HG02763 (cell line): ENCODE data around the gene SGF29.
"Not testable (repeated sequence)": the region's sequence is repeated elsewhere in the genome, so short reads cannot be mapped to it uniquely, and the experiment has no call there.

Experiments used
- ATAC-seq: cut with Tn5 transposase; IDR thresholded peaks from one replicate; pipeline ENCODE4 v1.9.1; 2021; ENCODE audit warnings: mild to moderate bottlenecking, moderate library complexity; ENCODE audit not compliant: unreplicated experiment

SGF29 gene

DNA sequence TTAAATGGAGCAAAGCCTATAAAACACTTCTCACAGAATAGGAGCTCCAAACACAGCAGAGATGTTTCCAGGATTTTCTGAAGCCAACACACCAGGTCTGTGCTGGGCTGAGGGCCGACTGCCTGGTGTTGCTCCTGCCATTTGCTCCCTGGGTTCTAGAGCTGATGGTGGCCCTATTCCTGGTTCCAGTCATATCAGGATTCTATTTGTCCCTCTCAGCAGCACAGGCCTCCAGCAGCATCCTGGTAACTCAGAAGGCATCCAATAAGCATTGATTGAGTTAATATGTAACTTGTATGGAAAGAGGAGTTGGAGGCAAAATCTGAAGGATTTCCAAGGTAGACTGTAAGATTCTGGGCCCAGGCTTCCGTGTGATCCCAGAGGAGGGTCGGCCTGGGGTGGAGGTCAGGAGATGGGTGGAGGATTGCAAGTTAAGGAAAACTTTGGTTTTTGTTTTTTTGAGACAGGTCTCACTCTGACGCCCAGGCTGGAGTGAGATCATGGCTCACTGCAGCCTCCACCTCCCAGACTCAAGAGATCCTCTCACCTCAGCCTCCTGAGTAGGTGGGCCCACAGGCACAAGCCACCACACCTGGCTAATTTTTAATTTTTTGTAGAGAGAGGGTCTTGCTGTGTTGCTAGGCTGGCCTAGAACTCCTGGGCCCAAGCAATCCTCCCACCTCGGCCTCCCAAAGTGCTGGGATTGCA lies 20.6 kb upstream of the SGF29 start:
- ATAC-seq = no peak

DNA sequence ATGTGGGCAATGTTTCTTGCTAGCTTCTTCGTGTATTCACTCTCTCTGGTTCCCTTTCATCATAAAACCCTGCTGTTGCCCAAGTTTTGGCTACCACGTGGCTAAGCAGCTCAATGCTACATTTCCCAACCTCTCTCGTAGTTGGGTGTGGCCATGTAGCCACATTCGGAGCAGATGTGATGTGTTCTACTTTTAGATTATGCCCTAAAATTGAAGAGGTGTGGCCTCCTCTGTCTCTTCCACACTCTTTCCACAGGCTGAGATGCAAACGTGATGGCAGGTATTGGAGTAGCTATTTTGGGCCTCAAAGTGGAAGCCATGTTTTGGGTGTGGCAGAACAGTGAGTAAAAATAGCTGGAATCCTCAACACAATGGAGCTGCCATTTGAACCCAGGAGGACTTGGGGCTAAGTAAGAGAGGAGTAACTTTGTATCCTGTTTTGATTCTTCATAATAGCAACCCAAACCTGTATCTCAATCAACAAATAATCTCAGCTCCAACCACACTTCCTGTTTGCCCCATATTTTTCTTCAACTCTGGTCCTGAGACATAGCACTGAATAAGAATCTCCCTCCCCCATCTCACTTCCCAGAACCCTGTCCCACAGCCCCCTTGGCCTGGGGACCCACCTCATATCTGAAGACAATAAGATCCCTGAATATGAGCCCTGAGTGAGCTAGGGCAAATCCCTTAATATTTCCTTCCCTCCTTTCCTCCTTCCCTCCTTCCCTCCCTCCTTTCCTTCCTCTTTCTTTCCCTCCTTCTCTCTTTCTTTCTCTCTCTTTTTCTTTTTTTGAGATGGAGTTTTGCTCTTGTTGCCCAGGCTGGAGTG lies 19.0 kb upstream of the SGF29 start:
- no peak for ATAC-seq

DNA sequence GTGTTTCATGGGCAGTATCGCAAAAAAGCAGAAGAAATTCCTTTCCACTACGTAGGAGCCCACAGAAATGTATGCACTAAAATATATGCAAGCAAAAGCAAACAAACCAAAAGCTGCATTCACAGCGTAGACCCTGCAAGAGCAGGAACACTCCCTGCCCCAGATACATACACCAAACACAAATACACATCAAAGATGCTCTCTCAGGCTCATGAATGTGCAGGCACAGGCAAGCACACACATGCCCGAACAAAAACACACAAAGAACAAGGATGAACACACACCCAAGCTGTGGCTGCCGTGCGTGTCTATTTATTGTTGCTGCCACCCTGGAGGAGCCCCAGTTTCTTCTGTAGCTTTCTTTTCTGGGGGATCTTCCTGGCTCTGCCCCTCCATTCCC lies 16.6 kb upstream of the SGF29 start:
- ATAC-seq = no peak

DNA sequence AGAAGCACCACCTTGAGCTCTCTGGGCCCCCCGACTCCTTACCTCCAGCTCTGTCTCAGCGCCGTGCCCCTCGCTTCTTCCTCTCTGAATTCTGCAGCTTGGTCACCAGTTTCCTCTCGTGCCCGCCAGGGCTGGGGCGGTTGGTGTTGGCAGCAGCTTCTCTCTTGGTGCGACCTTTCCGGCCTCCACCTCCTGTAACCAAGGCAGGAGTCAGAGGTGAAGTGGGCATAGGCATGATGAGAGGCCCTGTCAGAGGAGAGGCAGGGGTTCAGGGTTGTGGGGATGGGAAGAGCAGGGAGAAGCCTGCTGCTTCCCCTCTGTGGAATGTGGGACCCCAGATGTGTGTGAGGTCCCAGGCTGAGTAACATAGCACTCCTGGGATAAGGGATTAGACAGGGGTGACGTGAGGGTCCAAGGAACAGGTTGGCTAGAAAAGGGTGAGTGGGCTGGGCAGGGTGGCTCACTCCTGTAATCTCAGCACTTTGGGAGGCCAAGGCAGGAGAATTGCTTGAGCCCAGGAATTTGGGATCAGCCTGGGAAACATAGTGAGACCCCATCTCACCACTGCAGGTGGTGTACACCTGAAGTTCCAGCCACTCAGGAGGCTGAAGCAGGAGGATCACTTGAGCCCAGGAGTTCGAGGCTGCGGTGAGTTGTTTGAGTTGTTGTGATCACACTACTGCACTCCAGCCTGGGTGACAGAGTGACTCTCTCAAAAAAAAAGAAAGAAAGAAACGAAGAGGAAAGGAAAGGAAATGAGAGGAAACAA lies 15.6 kb upstream of the SGF29 start:
- no peak for ATAC-seq

DNA sequence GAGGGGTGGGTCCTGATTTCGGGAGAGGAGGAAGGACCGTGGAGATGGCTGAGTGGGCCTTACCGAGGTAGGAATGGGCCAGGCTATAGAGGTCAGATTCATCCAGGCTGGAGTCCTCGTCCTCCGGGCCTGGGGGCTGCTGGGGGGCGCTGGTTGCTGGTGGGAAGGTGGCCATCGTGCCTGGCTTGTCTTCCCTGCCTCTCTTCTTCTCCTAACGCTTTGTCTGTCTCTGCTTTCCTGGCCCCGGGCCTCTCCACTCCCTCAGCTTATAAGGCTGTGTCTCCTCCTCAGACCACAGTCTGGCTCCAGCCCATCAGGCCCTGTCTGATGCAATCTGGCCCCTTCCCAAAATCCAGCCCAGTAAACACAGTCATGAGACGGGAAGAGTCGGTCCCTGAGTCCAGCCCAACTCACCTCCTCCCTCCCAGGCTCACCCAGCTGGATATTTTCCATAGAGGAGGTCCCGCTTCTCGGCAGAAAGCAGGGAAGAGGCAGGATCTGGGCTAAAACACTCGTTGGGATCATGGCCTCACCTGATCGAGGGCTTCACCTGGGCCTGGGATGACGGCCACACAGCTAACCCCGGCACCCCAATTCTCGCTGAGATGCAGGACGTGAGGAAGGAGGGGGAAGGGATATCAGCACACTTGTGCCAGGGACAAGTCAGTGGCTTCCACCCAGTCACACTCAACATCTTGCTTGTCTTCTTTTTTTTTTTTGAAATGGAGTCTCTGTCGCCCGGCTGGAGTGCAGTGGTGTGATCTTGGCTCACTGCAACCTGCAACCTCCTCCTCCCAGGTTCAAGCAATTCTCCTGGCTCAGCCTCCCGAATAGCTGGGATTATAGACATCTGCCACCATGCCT lies 14.8 kb upstream of the SGF29 start, which contains the start of gene NUPR1:
NUPR1 (minus strand) TSS at position 242 of the 864 bp plus-strand sequence; CDS start at position 175, 67 bp downstream.
- ATAC-seq = no peak

DNA sequence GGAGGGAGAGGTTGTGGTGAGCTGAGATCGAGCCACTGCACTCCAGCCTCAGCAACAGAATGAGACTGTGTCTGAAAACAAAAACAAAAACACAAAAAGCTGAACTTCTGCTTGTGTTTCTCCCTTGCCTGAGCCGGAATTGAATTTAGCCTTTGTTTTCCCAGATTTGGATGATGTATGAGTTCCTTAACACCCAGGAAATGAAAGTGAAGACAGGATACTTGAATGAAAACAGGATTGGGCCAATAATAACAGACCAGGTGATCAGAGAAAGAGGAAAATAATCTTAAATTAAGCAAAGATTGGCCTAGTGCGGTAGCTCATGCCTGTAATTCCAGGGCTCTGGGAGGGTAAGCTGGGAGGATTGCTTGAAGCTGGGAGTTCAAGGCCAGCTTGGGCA lies 13.4 kb upstream of the SGF29 start:
- no peak for ATAC-seq

DNA sequence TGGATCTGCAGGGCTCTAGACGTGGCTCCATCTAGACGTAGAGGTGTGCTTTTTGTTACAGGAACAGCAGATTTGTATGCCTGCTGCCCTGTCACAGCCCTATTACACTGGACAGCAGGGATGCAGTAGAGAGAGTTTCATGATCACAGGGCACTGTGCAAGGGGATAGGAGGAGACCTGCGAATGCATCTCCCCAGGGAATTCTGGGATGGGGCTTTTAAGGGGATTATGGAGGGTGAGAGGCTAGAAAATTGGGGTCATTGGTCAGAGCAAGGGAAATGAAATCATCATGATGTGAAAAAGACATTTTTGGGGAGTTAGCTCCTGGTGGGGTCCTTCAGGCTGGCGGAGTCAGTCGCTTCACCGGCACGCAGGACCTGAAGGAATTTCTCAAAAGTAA lies 11.1 kb upstream of the SGF29 start:
- no peak for ATAC-seq

DNA sequence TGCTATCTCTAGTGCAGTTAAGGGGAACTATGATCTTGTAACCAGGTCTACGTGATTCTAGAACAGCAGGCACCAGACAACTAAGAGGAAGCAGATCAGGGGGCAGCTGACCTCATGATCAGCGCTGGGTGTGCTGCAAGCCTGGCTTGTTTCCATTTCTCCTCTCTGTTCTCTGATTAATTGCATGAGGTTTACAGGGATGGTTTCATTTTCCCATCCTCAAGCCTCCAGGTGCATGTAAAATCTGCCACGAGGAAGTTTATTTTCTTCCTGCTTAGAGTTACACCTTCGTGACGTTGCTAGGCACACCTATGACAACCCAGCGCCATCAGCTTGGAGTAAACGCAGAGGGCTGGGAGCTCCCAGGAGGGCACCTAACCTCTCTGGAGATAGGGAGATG lies 10.6 kb upstream of the SGF29 start:
- no peak for ATAC-seq

DNA sequence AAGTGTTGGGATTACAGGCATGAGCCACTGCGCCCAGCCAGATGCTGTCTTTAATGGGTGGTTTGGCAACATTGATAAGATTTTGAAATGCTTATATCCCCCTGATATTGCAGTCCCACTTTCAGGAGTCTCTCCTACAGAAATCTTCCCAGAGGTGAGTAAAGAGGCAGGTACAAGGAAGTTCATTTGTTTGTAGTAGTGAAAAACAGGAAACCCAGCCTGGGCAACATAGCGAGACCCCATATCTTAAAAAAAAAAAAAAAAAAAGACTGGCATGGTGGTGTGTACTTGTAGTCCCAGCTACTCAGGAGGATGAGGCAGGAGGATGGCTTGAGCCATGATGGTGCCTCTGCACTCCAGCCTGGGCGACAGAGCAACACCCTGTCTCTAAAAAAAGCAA lies 8.7 kb upstream of the SGF29 start:
- no peak for ATAC-seq

DNA sequence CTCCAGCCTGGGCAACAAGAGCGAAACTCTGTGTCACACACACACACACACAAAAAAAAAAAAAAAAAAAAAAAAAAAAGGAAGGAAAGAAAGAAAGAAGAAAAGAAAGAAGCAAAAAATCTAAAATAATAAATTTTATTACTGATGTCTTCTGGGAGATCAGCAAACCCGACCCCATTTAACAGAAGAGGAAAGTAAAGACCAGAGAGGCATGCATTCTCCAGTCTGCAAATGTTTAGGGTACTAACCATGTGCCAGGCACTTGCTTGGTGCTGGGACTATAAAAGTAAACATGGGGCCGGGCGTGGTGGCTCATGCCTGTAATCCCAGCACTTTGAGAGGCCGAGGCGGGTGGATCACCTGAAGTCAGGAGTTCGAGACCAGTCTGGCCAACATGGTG lies 7.8 kb upstream of the SGF29 start:
- ATAC-seq = not testable (repeated sequence)

DNA sequence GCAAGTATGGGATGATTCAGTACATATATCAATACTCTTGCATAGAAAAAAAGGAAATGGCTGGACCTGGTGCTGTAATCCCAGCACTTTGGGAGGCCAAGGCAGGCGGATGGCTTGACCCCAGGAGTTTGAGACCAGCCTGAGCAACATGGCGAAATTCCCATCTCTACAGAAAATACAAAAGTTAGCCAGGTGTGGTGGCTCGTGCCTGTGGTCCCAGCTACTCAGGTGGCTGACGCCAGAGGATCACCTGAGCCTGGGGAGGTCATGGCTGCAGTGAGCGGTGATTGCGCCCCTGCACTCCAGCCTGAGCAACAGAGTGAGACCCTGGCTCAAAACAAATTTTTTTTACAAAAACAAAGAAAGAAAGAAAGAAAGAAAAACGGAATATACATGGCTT lies 7.1 kb upstream of the SGF29 start:
- no peak for ATAC-seq

DNA sequence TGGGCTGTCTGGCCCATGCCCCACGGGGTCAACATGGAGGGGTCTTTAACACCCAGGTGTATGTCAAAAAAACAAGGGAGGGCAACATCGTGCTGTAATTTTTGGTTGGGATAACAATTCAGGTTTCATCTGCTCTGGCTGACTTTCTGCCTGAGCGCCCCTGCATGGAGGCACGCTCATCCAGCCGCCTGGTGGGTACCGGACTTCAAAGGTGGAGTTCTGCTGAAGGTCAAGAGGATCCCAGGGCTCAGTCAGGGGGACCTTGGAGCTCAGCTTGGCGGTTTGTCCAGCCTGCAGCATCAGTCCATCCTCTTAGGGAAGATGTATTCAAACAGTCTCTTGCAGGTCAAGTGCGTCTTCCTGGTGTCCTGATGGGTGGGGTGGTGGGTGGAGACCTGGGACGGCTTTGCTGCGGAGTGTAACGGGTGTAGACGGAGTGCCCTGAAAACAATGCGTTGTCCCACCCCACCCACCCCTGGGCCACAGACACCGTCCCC lies 5.4 kb upstream of the SGF29 start:
- ATAC-seq = no peak

DNA sequence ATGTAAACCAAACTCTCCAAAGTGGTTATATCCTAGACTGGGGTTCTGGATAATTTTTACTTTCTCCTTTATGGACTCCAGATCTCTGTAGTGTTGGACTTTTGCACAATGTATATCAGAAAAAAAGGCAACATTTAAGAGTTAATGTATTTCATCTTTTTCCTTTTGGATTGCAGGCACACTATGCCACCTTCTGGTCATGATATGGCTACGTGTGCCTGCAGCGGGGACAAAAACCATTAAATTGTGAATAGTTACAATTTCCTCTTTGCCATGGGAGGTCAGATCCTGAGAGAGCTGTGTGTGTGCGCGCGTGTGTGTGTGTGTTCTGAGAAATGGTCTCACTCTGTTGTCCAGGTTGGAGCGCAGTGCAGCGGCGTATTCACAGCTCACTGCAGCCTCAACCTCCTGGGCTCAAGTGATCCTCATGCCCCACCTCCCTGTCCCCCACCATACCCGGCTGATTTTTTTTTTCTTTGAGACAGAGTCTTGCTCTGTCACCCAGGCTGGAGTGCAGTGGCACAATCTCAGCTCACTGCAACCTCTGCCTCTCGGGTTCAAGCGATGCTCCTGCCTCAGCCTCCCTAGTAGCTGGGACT lies 4.3 kb upstream of the SGF29 start:
- no peak for ATAC-seq

DNA sequence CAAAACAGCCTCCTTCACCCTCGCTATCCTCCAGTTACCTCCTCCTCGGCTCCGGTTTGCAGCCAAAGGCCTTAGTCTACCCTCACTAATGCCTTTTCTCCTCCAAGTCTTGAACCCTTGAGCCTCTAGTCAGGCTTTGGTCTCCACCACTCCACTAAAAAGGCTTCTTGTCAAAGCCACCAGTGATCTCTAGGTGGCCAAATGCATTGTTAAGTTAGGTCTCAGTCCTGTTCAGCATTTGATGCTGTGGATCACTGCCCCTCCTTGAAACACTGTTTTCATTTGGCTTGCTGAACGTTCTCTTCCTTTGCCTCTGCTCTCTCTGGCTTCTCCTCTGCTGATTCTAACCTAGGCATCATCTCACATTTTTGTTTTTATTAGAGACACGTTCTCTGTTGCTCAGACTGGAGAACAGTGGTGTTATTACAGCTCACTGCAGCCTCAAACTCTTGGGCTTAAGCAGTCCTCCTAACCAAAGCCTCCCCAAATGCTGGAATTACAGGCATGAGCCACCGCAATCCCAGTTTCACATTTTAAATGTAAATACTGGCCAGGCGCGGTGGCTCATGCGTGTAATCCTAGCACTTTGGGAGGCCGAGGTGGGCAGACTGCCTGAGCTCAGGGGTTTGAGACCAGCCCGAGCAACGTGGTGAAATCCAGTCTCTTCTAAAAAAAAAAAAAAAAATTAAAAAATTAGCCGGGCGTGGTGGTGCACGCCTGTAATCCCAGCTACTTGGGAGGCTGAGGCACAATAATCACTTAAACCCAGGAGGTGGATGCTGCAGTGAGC lies 1.1 kb downstream of the SGF29 start:
- no peak for ATAC-seq

DNA sequence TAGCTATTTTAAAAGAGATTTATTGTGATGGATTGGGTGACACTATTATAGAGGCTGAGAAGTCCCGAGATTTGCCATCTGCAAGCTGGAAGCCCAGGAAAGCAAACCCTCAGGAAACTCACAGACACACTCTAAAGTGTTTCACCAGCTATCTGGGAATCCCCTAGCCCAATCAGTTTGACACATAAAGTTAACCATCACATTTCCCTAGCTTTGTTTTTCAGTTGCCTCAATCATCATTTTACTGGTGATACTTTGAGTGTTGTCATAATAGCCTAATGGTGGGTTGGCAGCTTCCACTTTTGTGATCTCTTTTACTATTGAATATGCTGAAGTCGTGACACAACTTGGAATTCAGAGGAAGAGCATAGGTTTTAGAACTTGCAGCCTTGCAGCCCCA lies 1.8 kb downstream of the SGF29 start:
- ATAC-seq = no peak

DNA sequence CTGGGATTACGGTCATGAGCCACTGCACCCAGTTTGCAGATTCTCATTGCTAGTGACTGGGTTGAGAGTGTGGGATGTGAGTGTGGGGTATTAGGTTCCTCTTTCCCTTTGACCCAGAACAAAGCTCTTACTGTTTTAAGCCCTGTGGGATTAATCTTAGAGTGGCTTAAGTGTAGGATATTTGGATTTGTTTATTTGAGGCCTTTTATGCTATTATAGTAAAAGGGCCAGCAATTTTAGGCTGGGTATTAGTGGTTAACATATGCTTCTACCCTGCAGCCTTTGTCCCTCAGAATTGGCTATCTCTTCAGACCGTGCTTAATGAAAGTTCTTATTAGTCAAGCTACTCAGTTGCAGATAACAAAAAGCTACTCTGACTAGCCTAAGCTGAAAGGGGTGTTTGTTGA lies 3.2 kb downstream of the SGF29 start:
- ATAC-seq = no peak

DNA sequence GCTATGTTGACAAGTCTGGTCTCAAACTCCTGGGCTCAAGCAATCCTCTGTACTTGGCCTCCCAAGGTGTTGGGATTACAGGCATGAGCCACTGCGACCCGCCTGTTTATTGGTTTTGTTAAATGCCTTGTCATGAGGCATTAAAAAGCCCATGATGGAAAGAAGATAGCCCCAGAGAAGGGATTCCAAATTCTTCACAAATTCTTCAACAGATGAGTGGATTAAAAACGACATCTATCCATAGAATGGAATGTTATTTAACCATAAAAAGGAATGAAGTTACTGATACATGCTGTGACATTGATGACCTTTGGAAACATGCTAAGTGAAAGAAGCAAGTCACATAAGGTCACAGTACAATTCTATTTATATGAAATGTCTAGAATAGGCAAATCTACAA lies 4.7 kb downstream of the SGF29 start:
- ATAC-seq = no peak

DNA sequence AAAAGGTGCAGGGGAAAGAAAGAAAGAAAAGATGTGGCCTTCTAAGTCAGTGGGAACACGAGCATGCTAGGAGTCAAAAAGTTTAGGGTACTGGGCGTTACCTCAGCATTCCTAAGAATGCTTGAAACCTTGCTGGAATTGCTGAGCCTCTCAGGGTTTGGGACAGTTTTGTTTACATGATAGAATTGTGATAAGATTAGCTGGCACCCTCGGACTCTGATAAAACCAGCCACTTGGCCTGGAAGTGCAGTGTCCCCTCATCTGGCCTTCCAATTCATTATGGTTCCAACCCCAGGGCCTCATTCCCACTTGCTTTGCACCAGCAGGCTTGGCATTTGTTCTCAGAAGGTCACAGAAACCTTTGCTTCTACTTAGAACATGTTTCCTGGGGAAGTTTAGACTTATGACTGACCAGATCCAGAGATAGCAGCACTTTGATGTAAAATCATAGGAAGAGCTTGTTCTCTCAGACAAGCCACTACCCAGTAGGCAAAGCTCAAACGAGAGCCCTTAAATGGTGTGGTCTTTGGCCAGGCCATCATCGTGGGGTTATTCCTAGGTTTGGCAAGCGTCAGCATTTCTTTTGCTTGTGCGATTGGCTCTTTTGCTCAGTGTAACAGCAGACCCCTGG lies 8.0 kb downstream of the SGF29 start:
- ATAC-seq = no peak

DNA sequence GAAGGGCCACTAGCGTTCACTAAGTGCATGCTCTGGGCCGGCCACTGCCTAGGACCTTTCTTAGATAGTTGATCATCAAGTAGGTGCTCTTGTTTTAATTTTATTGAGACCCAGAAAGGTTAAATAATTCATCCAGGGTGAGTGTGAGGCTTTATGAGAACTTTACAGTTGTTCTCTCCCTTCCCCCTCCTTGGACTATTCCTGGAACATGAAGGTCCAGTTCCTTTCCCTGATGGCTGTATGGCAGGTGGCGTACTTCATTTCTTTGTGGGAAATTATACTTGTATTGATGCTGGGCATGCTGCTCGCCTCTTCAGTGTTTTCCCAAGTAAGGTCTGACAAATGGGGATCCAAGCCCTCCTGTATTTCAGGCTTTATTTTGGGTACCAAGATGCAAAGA lies 8.5 kb downstream of the SGF29 start:
- no peak for ATAC-seq
